HEK293T (cell line): ENCODE results near the gene ACACB.

Experiments used
- CTCF ChIA-PET: fragments of 350-600 bp; formaldehyde crosslinking; extraction: SDS; loops from one replicate; lab custom pipeline; 2021; ENCODE audit warnings: antibody characterized with exemption, inconsistent platforms; lab: Yijun Ruan, JAX
- POLR2A ChIA-PET: fragments of 350-600 bp; formaldehyde crosslinking; extraction: SDS; loops from one replicate; lab custom pipeline; 2020; ENCODE audit warnings: antibody characterized with exemption, inconsistent platforms; lab: Yijun Ruan, JAX
- DNase-seq: peaks from one replicate; pipeline ENCODE4 v3.0.0; 2012; ENCODE audit warnings: mixed read lengths; ENCODE audit errors: extremely low spot score
- ARNT ChIP-seq: fragments of 450-650 bp; IDR thresholded peaks from 2 replicates; pipeline ENCODE4 v1.6.1; 2017; ENCODE audit warnings: mild to moderate bottlenecking
- BHLHE40 ChIP-seq: fragments of 450-650 bp; IDR thresholded peaks from 2 replicates; pipeline ENCODE4 v1.6.1; 2016; ENCODE audit warnings: mild to moderate bottlenecking, moderate library complexity, borderline replicate concordance
- CTBP1 ChIP-seq: fragments of 450-650 bp; IDR thresholded peaks from 2 replicates; pipeline ENCODE4 v1.6.1; 2016; ENCODE audit warnings: borderline replicate concordance
- ELF4 ChIP-seq: fragments of 450-650 bp; IDR thresholded peaks from 2 replicates; pipeline ENCODE4 v1.6.1; 2017; ENCODE audit warnings: antibody characterized with exemption
- FOXA1 ChIP-seq: fragments of 450-650 bp; IDR thresholded peaks from 2 replicates; pipeline ENCODE4 v1.6.1; 2016; ENCODE audit warnings: mild to moderate bottlenecking
- FOXK2 ChIP-seq: fragments of 450-650 bp; IDR thresholded peaks from 2 replicates; pipeline ENCODE4 v1.6.1; 2016; ENCODE audit warnings: mild to moderate bottlenecking
- FOXM1 ChIP-seq: fragments of 450-650 bp; IDR thresholded peaks from 2 replicates; pipeline ENCODE4 v1.6.1; 2017; ENCODE audit warnings: mild to moderate bottlenecking, borderline replicate concordance
- HDGF ChIP-seq: fragments of 450-650 bp; IDR thresholded peaks from 2 replicates; pipeline ENCODE4 v1.6.1; 2017; ENCODE audit warnings: antibody characterized with exemption, borderline replicate concordance
- L3MBTL2 ChIP-seq: fragments of 450-650 bp; conservative IDR thresholded peaks from 2 replicates; pipeline ENCODE4 v1.6.1; 2016; ENCODE audit warnings: mild to moderate bottlenecking
- LEF1 ChIP-seq: fragments of 450-650 bp; IDR thresholded peaks from 2 replicates; pipeline ENCODE4 v1.6.1; 2017; ENCODE audit warnings: mild to moderate bottlenecking, borderline replicate concordance
- NFRKB ChIP-seq: fragments of 450-650 bp; IDR thresholded peaks from 2 replicates; pipeline ENCODE4 v1.6.1; 2016; ENCODE audit warnings: mild to moderate bottlenecking, moderate library complexity
- PKNOX1 ChIP-seq: fragments of 450-650 bp; IDR thresholded peaks from 2 replicates; pipeline ENCODE4 v1.6.1; 2016
- SP1 ChIP-seq: fragments of 450-650 bp; IDR thresholded peaks from 2 replicates; pipeline ENCODE4 v1.6.1; 2017
- SUZ12 ChIP-seq: fragments of 450-650 bp; IDR thresholded peaks from 2 replicates; pipeline ENCODE4 v1.6.1; 2016; ENCODE audit warnings: mild to moderate bottlenecking
- TARDBP ChIP-seq: fragments of 450-650 bp; IDR thresholded peaks from 2 replicates; pipeline ENCODE4 v1.6.1; 2016
- ZNF384 ChIP-seq: fragments of 450-650 bp; IDR thresholded peaks from 2 replicates; pipeline ENCODE4 v1.6.1; 2016

The ACACB gene

DNA sequence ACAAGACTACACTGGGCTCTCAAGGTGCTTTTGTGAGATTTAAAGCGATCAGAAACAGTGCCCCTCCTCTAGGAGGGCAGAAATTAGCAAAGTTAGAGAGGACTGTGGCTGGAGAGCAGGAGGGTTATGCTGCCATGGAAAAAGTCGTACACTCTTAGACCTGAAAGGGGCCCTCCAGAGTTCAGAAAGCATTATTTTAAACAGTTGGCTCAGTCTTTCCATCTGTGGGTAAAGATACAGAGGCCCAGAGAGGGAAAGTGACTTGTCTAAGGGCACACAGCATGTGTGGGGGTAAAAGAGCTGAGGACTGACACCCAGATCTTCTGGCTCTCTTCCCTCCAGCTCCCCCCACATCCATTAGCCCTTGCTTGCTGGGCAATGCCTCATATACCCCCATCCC, 145.6 kb downstream of the ACACB start:
- CTCF ChIA-PET = interaction anchor here (1.1 to 1.3 kb wide), 2 partner anchors 123 to 125 kb away, joined by 3 to 10 read pairs; no protein-coding TSS in a partner anchor
- DNase-seq = no peak
- TF ChIP-seq SP1 (no peak), TARDBP (no peak), ELF4 (no peak), FOXA1 (no peak), NFRKB (no peak), FOXK2 (no peak), ARNT (no peak), LEF1 (no peak), PKNOX1 (no peak), ZNF384 (no peak)
- POLR2A ChIA-PET = no interaction called here

GRCh38 chr12:109263439-109263838, 147.1 kb downstream of the ACACB start:
- POLR2A ChIA-PET = no interaction called here
- TF ChIP-seq FOXA1 = no peak
- no peak for TF ChIP-seq L3MBTL2
- no peak for TF ChIP-seq ARNT
- no peak for TF ChIP-seq LEF1
- no peak for TF ChIP-seq SP1
- no peak for TF ChIP-seq ZNF384
- TF ChIP-seq CTBP1 = no peak
- no peak for TF ChIP-seq FOXM1
- TF ChIP-seq TARDBP = no peak
- CTCF ChIA-PET = interaction anchor here (0.6 to 1.7 kb wide), 9 partner anchors 9 to 170 kb away, joined by 3 to 14 read pairs (median 3); no protein-coding TSS in a partner anchor
- no peak for DNase-seq

GRCh38 chr12:109264095-109264942, 147.9 kb downstream of the ACACB start:
- ChIA-PET CTCF (interaction anchor here (0.6 to 1.7 kb wide), 10 partner anchors 8 to 169 kb away, joined by 3 to 14 read pairs (median 3); no protein-coding TSS in a partner anchor), POLR2A (no interaction called here)
- DNase-seq = peak; percentile 89
- TF ChIP-seq TARDBP (no peak), LEF1 (no peak), SP1 (no peak), ARNT (no peak), SUZ12 (no peak), FOXA1 (no peak), ZNF384 (no peak)

- ChIA-PET POLR2A (no interaction called here), CTCF (interaction anchor here (1.3 kb wide), 1 partner anchor 126 kb away, joined by 3 read pairs; no protein-coding TSS in a partner anchor)
- TF ChIP-seq SUZ12 (no peak), HDGF (no peak), CTBP1 (no peak), TARDBP (no peak), FOXK2 (no peak), ELF4 (no peak), LEF1 (no peak), ARNT (no peak), NFRKB (no peak)
- DNase-seq = no peak
Measured at GRCh38 chr12:109264943-109265650, 148.7 kb downstream of the ACACB start.

DNA sequence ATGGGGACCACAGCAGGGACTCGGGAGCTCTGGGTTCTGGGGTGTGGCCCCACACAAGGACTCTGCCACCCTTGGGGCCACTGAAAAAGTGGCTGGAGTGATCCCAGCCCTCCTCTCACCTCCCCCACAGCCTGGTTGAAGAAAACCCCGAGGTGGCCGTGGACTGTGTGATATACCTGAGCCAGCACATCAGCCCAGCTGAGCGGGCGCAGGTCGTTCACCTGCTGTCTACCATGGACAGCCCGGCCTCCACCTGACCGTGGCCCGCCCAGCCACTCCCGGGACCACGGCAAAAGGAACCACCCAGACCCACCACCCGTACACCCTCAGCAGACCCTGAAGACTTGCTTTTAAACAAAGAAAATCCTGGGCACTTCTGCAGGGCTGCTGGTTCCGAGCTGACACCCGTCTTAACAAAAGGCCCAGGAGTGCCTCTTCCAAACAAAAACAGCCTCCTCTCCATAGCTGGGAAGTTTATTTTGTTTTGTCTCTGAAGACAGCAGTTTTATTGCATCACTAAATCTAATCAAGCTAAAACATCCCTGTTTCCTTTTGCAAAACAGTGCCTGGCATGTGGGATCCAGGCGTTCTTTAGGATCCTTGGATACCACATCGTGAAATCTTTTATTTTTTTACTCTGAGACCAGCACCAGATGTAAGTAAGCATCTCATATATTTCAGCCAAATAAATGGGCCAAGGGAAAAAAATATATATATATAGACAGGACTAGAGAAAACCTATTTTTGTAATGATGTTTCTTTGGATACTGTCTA, 149.9 kb downstream of the ACACB start:
- DNase-seq = no peak

More for the DNA sequence above, 149.9 kb downstream of the ACACB start:
- TF ChIP-seq TARDBP (no peak), HDGF (no peak), FOXM1 (no peak), NFRKB (no peak), SUZ12 (no peak), BHLHE40 (no peak), ELF4 (no peak), PKNOX1 (no peak), LEF1 (no peak), ZNF384 (no peak), ARNT (no peak), FOXK2 (no peak), FOXA1 (no peak), CTBP1 (no peak)
- ChIA-PET CTCF (no interaction called here), POLR2A (no interaction called here)
